Epithelial cell of proximal tubule (primary cell): ENCODE results near the gene GINS3. TPM values are rescaled to one million over a fixed set of nuclear protein-coding genes. Genes with fewer than 3 reads are reported as not detected.

Experiments used
- DNase-seq: peaks from one replicate; pipeline ENCODE4 v3.0.0-alpha.2; 2011; ENCODE audit warnings: low read depth
- H3K4me3 ChIP-seq: 2 replicates; pipeline ENCODE4 v1.5.1; 2011; ENCODE audit warnings: low read depth, mild to moderate bottlenecking, low read length
- CTCF ChIP-seq: conservative IDR thresholded peaks from 2 replicates; pipeline ENCODE4 v1.5.1; 2012; ENCODE audit warnings: low read depth, mild to moderate bottlenecking, low read length
- total RNA-seq: library from RNA; depleted of rRNA; stranded (reverse); fragments of >200 nt; gene quantifications from 2 replicates; pipeline ENCODE4 v1.2.3, GENCODE V29; 2015

The GINS3 gene
- total RNA-seq, 1 donor from 2014 or later = 14.0 TPM

- DNase-seq = no peak
- TF ChIP-seq CTCF = no peak
- H3K4me3 ChIP-seq = no peak overlapping the region
Measured at GRCh38 chr16:58425756-58426494, 33.7 kb downstream of the GINS3 start.

GRCh38 chr16:58426966-58427365 lies 34.7 kb downstream of the GINS3 start:
- no peak for TF ChIP-seq CTCF
- DNase-seq = no peak
- H3K4me3 ChIP-seq = no peak overlapping the region

GRCh38 chr16:58428621-58429542 lies 36.6 kb downstream of the GINS3 start:
- no peak for DNase-seq
- no peak for TF ChIP-seq CTCF
- no peak overlapping the region for H3K4me3 ChIP-seq

- DNase-seq = no peak
- no peak for TF ChIP-seq CTCF
- H3K4me3 ChIP-seq = no peak overlapping the region
Measured at GRCh38 chr16:58430718-58431117, 38.4 kb downstream of the GINS3 start.

- no peak for TF ChIP-seq CTCF
- no peak for DNase-seq
- no peak overlapping the region for H3K4me3 ChIP-seq
Measured at GRCh38 chr16:58433569-58433951, 41.3 kb downstream of the GINS3 start.

- DNase-seq = no peak
- peak; percentile 19 for TF ChIP-seq CTCF
- H3K4me3 ChIP-seq = no peak overlapping the region
Measured at GRCh38 chr16:58435779-58436178, 43.5 kb downstream of the GINS3 start.
